NCI-H1092 (cell line): ENCODE data around the gene CCER1.

Source experiments
- DNase-seq: peaks from one replicate; lab custom pipeline; 2025; lab: John Stamatoyannopoulos, UW

The CCER1 gene

DNA sequence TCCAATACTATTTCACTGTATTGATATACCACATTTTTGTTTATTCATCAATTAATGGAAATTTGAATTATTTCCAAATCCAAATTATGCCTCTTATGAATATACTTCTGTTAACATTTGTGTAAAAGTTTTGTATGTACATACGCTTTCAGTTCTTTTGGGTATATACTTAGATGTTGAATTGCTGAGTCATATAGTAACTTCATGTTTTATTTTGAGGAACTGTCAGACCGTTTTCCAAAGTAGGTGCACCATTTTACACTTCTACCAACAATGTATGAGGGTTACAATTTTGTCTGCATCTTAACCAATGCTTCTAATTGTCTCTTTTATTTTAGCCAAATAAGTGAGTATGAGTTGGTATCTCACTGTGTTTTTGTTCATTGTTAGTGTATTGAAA, 10.2 kb upstream of the CCER1 start:
- no peak for DNase-seq

DNA sequence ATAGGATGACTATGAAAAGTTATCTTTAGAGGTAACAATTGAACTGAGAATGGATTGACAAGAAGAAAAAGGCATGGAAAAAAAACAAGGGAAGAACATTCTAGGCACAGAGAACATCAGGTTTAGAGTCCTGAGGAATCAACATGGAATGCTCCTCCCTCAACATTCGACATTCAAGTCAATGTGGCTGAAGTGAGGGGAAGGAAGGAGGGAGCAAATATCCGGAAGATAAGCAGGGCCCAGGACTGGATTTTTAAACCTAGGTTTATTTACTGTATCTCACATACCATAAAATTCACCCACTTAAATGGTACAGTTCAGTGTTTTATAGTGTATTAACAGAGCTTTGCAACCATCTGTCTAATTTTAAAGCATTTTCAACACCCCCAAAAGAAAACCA, 9.6 kb upstream of the CCER1 start:
- DNase-seq = no peak

GRCh38 chr12:90963946-90964345, 9.0 kb upstream of the CCER1 start:
- no peak for DNase-seq

- DNase-seq = no peak
These were observed 6.2 kb upstream of the CCER1 start for GRCh38 chr12:90961154-90961553.

DNA sequence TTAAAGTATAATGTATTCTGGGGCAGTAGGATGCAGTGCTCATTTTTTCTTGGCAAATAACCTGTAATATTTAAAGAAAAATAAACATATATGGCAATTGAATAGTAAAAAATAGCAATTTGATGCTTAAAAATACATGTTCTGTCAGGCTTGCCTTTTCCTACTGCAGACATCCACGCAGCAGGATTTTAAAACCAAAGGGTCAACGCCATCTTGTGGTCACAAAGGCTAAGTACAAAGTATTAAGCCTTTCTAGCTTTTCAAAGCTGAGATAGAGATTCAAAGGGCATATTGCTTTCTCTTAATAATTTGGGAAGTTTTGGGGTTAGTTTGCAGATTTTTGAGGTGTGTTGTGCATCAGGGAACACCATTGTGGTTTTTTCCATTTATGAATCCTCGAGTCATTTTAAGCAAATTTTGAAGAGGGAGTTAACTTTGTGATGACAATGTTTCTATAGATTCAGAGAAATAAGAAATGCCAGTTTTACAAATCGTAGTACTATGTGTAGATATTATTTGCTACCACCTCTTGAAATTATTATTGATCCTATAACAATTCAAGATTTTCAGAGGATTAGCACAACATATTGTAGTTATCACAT, 4.7 kb upstream of the CCER1 start:
- peak; percentile 26 for DNase-seq

DNA sequence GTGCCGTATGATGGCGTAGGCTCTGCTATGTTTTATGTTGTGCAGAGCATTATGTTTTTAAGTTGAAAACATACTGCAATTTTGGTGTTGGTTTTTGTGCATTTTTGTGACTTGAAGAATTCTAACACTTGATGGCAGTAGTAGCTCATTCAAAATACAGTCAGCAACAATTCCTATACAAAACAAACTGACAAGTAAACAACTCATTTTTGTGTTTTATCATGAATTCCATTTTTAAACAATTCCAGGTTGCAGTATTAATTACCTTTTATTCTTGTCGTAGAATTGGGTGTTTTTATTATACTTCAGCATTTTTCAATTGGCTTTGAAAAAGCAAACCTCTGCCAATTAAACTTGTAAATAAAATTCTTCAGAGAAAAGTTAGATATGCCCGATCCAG, 4.1 kb upstream of the CCER1 start:
- no peak for DNase-seq

DNA sequence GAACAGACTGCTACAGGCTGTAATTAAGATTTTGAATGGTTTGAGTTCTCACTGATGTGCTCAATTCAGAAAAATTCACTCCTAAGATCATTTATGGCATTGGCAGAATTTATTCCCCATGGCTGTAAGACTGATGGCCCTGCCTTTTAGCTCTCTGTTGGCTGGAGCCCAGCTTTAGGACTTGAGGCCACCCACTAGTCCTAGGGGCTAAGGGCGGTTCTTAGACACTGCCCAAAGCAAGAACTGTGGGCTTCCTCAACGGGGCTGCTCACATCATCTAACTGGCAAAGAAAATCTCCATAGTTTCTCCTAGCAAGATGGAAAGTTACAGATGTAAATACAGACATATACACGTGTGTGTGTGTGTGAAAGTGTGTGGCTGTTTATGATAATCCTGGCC, 3.4 kb upstream of the CCER1 start:
- DNase-seq = no peak

- no peak for DNase-seq
These were observed 548 bp downstream of the CCER1 start for GRCh38 chr12:90954428-90954827.

DNA sequence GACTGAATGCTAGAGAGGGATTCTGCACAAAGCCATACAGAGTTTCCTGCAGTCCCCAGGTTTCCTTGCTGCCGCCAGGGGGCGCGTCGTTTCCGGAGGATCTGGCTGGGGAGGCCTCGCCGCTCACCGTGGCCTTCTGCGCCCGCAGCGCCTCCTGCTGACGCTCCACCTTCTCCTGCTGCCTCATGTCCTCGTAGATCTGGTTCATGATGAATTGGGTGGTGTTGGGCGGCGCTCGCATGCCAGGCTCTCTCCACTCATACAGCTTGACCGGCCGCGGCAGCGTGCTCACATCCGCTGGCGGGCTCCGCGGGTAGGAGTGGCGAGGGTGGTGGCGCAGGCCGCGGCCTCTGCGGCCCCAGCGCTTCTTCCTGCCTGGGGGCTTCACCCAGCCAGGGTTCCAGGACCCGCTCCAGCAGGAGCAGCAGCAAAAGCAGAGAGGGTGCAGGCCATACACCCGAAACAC, 987 bp downstream of the CCER1 start:
- DNase-seq = no peak

GRCh38 chr12:90951432-90952105, 3.4 kb downstream of the CCER1 start:
- no peak for DNase-seq

DNA sequence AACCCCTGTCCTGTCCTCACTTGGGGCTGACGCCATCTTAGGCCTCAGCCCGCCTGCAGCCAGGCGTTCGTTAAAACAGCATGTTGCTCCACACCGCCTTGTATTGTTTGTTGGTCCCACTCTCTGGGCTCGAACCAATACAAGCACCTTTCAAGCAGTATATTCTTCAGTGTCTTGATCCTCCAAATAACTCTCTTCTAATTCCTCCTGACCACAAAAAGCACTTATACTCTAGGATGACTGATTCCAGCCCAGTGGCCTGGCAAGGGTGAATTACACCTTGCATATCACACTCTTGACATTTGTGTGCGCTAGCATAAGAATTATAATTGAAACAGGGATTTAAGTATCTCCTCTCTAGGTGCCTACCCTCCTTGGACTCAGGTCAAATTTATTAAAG, 7.1 kb downstream of the CCER1 start:
- DNase-seq = no peak

- peak; percentile 14 for DNase-seq
These were observed 9.8 kb downstream of the CCER1 start for GRCh38 chr12:90945070-90945649.

GRCh38 chr12:90943255-90943654, 11.7 kb downstream of the CCER1 start:
- DNase-seq = no peak

GRCh38 chr12:90940872-90941499, 14.0 kb downstream of the CCER1 start:
- no peak for DNase-seq

- DNase-seq = no peak
These were observed 15.6 kb downstream of the CCER1 start for GRCh38 chr12:90939382-90939781.

DNA sequence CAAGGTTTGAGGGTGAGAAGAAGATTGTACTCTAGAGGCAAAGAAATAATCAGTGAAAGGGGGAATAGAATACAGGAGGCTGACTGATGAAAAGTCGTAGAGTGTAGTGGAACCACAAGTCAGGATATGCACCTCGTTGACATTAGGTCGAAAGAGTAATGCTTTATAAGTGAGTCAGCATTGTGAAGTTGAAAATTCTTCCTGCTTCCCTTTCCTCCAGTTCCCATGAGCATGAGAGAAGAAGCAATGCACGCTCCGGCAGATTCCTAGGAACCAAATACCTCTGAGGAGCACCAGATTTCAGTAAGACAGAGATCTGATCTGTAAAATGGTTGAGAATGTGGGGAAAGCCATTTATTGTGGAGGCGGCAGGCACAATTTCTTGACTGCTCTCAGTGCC, 16.5 kb downstream of the CCER1 start:
- DNase-seq = no peak

GRCh38 chr12:90937651-90938050, 17.3 kb downstream of the CCER1 start:
- DNase-seq = no peak

DNA sequence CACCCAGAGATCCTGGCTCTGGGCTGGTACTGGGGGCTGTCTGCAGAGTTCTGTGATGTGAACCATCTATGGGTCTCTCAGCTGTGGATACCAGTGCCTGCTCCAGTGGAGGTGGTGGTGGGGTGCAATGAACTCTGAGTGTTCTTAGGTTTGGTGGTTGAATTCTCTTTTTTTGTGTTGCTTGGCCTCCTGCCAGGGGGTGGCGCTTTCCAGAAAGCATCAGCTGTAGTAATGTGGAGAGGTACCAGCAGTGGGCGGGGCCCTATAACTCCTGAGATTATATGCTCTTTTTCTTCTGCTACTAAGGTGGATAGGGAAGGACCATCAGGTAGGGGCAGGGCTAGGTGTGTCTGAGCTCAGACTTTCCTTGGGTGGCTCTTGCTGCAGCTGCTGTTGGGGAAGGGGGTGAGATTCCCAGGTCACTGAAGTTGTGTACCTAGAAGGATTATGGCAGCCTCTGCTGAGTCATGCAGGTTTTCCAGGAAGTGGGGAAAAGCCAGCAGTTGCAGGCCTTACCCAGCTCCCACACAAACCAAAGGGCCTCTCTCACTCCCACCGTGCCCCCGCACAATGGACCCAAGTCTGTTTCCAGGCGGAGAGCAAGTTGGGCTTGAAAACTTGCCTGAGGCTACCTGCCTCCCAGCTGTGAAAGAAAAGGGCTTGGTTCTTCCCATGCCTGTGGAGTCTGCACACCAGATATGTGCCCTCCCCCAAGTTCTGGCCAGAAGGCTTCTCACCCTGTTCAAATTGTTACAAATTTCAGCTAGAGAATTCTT, 18.6 kb downstream of the CCER1 start:
- DNase-seq = no peak

DNA sequence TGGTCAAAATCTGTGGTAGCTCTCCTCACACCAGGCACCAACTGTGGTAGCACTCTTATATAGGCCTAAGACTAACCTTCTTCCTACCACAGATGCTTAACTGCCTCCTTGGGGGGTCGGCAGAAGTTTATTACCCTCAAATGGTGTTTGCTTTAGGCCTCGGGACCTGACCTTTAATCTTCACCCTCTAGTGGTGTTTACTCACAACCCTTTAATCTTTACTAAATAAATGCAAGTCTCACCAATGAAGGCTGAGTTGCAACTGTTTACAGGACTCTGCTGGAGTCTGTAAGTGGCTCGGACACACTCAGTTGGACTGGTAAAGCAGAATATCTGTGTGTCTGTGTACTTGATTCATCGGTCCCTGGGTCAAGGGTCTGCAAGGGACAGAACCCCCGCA, 29.4 kb downstream of the CCER1 start:
- DNase-seq = no peak

GRCh38 chr12:90924406-90924805, 30.6 kb downstream of the CCER1 start:
- DNase-seq = no peak

DNA sequence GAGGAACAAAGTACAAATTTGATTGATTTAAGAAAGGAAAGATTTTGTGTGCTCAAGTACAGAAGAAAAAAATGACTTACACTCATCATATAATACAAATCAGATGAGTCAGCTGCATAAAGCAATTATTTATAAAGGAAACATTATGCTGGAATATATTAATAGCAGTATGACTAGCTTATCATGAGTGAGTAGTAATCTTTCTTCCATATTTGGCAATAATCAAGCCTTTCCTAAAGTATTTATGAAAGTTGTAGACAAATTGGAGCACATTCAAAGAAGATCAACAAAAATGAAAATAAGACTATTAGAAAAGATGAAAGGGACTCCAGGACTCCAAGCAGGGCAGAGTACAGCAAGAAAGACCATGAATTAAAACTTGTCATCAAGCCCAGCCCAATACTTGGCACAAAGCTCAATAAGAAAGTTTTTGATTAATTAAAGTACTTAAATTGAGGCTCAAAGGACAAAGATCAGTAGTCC, 32.8 kb downstream of the CCER1 start:
- no peak for DNase-seq

DNA sequence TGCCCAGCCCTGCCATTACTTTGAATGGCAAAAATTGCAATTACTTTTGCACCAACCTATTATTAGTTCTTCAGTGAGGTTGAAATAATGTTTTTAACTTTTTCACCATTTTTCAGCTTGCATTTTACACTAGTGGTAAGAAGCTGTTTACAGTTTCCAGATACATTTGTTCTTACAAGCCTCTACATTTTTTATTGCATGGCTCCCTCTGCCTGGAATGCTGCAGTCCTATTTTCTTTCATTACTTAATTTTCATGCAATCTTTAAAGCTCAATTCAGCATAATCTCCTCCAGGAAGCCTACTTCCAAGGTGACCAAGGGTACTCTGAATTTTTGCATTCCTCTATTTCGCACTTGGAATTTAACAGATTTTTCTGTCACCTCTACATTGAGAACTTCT, 33.4 kb downstream of the CCER1 start:
- no peak for DNase-seq
